Measurements from ENCODE around the gene MMP3.

MMP3 gene

DNA sequence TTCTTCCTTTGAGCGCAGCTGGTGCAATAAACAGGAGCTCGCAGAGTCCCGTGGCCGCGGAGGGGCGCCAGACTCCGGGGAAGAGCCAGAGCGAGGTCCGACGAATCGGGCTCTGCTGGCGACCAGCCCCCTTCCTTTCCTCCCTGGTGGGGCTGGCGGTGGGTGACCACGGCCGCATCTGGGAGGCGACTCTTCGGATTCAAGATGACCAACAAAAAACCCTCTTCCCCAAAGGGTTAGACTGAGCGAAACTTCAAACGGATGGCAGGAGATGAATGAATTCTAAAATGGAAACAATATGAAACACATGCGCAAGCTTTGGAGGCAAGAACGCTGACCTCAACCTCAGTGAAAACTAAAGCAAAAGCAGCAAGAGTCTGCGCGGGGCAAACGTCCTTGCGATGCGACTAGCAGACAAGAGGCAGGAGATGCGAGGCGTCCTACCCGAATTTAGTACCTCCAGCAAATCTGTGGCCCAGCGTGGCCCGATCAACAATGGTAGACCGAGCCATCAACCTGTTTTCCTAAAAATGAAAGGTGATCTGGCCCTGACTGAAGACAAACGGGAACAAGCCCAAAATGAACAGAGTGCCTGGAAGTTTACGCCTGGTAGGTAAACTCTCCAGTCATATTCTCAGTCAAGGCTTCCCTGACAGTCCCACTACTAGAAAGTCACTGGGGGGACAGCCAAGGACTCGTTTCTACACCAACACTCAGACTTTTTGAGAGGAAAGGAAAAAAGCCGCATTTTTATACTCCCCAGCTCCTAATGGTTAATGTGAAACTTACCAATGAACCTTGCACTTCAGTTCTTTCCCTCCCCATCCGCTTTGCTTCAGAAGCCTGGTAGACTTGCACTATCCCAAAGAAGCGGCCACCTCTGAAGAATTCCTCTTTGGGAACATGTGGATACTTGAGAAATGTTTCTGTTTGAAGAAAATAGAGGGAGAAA lies 11.6 kb downstream of the MMP3 start:
- no peak for DNase-seq

DNA sequence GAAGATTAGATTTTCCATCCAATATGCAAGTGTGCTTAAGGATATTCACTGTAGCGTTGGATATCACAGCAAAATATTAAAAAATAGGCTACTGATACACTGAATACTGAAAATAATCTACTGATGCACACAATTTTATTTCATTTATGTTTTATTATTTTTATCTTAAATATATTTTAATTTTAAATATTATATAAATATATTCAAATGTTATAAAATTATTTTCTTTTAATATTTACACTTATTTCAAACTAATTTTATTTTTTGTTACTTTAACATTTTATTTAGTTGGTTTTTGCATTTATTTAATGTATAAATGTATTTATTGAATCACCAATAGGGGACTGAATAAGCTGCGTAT lies 12.3 kb downstream of the MMP3 start:
- no peak for DNase-seq

DNA sequence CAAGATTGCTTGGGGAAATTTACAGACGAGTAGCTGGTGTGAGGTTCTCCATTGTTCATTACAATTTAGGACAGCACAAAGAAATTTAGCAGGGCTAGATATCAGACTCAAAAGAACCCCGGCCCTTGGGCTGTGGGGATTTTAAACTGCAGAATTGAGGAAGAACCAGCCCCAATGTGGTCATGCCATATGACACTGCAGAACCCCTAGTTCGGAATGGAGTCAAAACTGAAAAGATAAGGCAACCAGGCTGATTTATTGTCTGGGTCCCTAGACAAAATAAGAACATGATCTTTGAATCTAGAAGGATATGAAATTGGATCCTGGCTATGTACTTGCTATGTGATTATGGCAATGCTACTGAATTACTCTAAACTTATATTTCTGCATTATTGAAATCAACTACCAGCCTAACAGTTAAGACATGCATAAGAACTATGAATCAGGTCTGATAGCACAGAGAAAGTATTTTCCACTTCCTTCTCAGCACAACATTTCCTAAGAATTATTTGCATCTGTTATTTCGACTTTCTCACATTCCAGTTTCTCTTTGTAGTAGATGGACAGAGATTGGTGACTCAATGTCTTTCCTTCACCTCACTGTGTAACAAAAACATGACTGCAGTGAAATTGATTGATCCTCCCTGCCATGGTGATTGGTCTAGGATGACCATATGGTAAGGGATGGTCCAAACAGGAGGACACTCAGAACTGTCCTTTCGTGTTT lies 13.2 kb downstream of the MMP3 start:
- DNase-seq, result no peak

DNA sequence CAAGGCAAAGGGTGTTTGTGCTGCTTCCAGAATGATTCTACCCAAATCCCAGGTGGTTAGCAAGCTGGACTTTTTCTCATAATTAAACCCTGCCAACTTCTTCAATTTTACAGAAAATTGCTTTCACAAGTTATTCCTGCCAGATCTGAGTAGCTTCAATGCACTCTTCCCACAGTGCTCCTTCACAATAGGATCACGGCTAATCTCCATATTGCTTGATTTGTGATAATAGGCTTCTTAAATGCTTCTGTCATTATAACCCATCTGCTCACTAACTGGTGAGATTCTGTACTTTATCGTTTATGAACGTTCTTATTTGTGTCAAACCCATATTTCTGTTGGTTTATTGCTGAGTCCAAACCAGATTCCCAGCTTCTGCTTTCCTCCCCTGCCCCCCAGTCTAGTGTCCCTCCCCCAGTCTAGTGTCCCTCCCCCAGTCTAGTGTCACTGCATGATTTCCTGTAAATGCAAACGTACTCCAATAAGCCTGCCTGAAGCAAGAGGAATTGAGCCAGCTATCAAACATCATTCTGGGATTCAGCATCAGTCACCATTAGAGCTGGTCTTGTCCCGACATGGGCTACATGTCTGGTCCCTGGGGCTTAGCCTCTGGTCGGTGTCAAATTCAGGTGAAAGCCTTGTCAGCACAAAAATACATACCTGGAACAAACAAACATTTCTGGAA lies 14.0 kb downstream of the MMP3 start:
- no peak for DNase-seq

DNA sequence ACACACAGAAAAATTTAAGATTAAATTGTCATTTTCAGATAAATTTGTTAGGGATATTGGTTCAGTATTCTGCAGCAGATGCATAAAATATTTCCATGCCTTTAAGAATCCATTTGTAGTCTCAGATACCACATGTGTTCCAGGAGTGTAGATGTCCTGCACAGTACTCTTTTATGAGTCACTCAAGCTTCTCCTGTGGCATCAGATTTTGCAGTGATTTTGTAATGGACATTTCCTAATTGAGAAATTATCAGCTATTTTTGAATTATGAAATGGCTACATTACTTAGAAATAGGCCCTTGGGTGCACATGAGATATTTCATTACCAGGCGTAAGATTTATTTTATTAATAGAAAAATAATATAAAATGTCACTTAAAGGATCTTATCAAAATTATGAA lies 18.9 kb downstream of the MMP3 start:
- no peak for DNase-seq

DNA sequence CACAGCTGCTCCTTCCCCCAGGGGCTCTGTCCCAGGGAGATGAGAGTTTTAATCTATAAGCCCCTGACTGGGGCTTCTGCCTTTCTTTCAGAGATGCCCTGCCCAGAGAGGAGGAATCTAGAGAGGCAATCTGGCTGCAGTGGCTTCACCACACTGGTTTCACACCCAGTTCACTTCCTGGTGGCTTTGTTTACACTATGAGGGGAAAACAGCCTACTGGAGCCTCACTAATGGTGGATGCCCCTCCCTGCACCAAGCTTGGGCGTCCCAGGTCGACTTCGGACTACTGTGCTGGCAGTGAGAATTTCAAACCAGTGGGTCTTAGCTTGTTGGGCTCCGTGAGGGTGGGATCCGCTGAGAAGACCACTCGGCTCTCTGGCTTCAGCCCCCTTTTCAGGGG lies 23.9 kb downstream of the MMP3 start:
- no peak for DNase-seq

DNA sequence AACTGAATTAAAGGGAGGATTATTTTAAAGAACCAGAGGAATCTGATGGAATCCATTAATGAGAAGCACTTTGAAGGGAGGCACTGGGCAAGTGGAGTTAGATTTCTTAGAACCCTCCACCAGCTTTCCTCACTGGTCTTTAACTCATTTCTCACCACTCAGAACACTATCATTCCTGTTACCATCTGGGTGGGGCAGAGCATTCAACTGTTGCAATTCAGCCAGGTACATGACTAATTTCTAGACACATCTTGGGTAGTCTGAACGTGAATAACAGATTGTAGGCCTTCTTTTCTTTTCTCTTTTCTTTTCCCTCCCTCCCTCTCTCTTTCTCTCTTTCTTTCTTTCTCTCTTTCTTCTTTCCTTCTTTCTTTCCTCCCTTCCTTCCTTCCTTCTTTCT lies 29.9 kb downstream of the MMP3 start:
- DNase-seq, result no peak

DNA sequence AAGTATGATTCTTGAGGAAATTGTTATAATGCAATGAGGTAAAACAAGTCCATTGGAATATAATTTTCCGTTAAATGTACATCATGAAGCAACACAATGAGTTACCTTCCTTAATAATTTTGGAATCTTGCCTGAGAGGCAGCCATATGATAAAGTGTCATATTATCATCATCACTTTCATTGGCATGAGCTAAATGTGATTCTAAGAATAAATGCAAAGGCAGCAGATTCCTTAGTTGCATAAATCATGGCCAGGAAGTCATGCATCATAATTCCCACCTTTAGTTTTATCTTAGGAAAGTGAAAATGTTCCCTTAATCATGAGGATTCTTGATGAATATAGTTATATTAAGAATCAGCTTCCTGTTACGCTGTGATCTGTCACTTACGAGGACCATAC lies 31.2 kb downstream of the MMP3 start:
- no peak for DNase-seq

DNA sequence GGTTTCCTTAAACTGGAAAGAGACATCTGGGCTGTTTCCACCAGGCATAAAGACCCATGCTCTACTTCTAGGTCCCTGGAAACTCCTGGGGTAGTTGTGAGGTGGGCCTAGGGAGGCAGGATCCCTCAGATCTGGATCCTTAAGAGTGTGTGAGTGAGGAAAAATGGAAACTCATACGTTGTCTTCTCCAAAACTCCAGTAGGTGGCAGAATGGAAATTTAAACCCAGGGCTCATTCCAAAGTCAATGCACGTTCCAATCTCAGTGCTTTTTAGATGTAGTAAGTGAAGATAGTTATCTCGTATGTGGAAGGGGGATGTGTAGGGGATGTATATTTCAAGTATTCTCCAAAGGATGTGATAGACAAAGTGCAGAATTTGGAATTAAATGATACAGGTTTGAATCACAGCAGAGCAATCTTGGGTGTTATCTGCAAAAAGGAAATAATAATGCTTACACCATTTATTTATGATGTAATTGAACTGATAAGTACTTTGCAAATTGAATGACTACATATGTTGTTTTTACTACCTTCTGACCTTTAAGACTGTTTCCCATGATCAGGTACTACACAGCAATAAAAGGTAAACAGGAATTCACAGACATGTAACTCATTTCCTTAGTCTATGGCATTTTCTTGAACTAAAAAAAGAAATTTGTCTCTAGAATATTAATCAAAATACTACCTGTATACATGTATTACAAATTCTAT lies 32.3 kb downstream of the MMP3 start:
- no peak for DNase-seq

DNA sequence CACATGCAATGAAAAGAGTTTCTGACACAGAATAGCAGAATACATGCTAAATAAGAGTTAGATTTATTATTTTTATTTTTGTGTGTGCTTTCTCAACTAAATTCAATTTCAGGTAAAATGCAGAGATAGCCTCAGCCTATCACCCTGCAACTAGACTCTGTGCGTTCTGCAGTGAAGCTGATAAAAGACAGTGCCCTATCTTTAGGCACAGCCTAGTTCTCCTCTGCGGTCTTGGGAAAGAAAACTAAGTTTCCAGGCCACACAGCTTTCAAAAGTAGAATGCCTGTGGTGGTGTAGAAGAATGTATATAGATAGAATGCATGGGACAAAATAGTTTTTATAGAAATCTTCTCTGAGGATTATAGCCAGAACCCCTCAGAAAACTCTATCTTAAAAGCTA lies 33.4 kb downstream of the MMP3 start:
- no peak for DNase-seq

DNA sequence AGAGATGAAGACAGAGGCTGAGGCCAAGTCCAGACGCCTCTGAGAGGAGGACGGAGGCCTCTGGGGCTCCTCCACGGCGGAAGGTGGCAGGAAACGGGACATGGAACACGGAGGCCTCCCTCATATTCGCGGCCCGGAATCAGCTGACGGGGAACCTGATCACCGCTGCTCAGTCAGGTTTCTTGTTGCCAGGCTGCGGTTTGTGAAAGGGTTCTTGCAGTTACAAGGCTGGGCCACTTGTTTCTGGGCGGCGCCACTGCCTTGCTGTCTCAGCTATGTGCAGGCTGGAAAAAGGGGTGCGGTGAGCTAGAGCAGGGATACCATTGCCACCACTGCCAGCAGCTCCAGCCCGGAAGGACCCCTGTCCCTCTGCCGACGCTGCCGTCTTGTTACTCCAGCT lies 35.5 kb downstream of the MMP3 start:
- DNase-seq, result no peak

DNA sequence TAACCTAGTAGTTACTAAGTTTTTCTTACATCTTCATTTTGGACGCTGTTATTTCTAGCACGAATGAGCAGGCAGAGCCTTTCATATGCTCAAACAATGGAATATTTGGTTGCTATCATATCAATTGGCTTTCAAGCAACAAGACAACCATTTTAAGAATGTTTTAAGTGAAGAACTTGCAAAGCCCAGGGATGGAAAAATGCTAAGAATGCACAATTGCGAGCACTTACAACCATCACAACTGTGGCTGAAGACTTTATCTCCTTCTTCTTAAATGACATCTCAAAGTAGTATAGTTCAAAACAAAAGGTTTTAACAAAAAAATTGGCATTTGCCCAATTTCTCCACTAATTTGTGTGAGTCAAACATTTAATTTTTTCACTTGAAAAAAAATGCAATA lies 37.1 kb downstream of the MMP3 start:
- no peak for DNase-seq

DNA sequence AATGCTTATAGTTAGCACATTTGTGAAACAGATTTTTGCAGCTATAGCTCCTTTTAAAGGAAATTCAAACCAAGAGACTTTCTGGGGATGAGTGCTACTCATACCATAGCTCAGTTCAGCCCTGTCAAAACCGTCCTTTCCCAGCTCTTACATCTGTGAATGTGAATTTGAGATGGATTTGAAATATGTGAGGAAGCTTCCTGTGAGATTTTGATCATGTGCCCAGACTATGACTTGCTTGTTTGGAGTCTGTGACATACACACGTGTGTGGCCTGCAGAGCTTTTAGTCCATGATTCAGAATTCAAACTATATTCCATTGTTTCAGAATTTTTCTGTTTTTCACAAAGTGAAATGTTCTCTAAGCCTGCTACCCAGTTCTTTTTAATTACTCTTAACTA lies 41.1 kb downstream of the MMP3 start:
- no peak for DNase-seq

DNA sequence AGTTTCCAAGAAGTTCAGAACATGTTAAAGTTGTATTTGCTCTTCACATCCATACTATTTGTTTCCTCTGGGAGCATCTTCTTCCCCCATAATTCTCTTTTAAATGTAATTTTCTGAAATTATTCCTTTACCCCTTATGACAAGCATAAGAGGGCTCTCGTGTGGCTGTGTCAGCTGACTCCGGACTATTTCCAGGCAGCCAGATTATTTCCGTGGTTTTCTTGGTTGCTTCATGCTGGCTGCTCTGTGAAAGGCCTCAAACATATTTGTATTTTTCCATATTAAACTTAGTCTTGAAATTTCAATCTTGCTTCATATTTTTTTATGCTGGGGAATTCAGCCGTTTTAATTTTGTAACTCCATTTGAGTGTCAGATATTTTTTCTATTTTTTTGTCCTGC lies 42.6 kb downstream of the MMP3 start:
- no peak for DNase-seq

DNA sequence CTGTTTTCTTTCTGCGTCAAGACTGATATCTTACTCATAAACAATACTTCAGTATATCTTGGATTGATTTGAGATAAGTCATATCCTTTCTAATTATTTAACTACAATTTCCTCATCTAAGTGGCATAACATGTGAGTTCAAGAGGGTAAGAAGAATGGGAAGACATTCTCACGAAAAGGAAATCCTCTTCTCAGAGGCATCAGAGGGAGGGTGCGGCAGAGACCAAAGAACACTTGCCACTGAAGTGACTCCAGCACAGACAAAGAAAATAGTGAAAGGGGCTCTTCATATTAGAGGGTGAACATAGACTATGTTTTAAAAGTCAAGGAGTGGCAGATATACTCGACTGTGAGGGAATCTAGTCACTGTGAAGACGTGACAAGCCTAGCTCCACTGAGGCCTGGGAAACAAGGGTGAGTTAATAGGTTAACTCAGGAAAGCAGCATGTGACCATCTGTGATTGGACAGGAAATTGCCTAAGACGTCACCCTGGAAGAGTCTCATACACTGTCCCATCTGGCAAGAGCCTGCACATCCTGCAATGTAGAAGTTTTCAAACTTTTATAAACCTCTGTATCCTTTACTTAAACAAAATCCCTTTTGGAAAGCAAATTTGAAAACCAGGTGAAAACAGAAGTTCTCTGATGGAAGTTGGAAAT lies 43.6 kb downstream of the MMP3 start:
- DNase-seq, result no peak

DNA sequence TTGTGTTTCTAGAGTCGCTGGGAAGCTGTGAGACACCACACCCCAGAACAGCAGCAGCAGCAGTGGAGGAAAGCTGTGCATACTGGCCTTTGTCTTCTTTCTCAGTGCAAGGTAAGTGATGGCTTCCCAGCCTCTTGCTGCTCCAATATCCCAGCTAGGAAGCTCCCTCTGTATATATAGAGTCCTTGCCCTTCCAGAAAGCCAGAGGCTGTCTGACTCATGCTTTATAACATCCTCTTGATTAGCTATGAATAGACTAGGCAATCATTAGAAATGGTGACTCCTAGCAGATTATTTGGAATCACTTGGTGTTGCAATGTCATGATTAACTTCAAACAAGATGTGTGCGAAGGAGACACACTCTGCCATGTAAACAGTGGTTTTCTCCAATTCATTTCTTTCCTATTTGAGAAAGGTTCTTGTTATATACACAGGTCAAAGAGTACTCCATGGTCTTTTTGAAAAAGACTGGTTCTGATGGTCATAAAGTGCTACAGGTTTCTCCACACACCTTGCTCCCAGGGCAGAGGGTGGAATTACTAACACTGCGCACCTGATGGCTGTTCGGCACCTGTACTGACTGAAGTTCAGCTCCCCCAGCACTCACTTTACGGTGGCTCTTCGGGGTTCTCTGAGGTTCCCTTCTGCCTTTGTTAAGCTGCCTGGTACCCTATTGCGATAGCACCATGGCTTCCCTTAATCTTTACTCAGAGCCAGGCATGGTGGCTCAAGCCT lies 45.2 kb downstream of the MMP3 start, which contains the start of gene MMP1:
Gene MMP1 (minus strand): TSS at position 149 of the 735 bp plus-strand sequence. CDS start 68 bp downstream, at position 81.
- DNase-seq, result no peak

DNA sequence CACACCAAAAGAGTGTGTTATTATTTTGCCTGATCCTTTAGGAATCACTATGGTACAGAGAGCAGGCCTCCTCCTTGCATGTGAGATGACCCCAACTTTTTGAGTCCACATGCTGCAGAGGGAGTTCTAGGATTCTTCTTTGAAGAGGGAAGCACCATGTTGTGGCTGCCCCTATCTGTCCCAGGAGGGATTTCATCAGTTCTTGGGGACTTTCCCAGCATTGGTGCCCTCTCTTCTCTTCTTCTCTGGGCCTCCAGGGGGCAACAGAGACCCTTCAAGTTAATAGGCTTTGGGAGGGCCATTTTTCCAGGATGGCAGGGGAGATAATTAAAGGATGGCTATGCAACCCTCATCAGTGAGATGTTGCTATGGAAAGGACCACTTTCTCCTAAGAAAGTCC lies 49.0 kb downstream of the MMP3 start:
- DNase-seq, result no peak

DNA sequence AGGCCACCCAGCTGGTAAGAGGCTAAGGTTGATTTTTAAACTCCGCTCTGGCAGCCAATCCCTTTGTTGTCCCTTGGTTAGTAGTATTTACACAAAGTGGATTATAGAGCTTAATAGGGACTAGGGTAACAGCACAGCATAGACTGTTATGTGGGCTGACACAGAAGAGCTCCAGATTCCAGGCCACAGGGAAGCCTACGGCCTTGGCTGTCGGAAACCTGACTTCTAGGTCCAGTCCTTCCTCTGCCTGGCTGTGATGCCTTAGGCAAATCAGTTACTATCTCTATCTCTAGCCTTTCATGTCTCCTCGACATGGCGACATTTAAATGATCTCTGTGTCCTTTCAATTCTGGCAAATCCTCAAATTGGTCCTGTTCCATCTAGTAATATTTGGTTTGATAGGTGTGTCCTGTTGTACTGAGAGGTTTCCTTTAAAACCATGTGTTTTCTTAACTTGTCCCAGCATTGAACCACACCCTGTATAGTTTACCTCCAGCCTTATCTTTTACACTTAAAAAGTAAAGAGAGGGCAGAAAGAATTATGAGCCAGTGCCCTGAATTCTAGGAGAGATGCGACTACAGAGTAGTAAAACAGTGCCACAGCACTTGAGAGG lies 49.6 kb downstream of the MMP3 start:
- no peak for DNase-seq

DNA sequence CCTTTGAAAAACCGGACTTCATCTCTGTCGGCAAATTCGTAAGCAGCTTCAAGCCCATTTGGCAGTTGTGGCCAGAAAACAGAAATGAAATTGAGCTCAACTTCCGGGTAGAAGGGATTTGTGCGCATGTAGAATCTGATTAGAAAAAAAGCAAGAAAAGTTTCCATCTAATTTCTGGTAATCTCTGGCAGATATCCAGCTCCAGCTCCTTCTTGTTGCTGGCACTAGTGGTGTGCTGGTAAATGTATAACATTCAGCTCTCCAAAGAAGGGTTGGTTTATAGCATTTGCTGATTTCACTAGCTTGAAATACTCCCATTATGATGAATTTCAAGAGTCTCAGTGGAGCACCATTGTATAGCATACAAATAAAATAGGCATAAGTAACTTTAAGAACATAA lies 50.8 kb downstream of the MMP3 start:
- no peak for DNase-seq

DNA sequence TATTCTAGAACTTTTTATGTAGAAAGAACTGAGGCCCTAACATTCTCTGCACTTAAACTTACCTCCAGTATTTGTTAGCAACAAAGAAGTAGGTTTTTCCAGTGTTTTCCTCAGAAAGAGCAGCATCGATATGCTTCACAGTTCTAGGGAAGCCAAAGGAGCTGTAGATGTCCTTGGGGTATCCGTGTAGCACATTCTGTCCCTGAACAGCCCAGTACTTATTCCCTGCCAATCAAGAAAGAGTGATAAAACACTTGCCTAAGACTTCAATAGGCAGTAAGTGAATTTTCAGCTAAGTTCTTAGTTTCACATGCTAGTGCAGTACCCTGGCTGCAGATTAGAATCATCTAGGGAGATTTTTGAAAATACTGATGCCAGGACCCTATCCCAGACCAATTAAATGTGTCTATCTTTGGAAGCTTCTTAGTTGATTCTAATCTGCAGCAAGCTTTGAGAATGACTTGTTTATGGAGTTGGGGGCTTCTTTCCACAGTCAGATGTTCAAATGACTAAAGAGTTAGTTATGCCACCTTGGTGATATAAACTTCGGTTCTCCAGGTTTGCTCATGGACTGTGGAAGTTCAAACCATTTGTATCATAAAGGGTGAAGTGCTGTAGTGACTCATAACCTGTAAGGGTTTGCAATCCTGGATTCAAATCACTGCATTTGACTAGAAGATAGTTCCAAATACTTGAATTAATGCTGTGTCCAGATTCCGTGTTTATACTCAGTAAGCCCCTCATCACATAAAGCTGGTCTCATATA lies 52.0 kb downstream of the MMP3 start:
- no peak for DNase-seq

All from activated CD4-positive, alpha-beta T cell treated with anti-CD3 and anti-CD28 coated beads, Interleukin-2, amount 50 U/mL, for 4 hours (primary cell).